Mucosa of descending colon (tissue), 3 donors: ENCODE data around the gene SETDB1. TPM values are rescaled to one million over a fixed set of nuclear protein-coding genes. Genes with fewer than 3 reads are reported as not detected.

Experiments
- ATAC-seq: fragments of 200-7000 bp; cut with Tn5 transposase; one replicate; pipeline ENCODE4 v1.9.1; 2020; ENCODE audit warnings: mild to moderate bottlenecking, moderate library complexity
- DNase-seq, 3 donors: peaks; one replicate each; pipeline ENCODE4 v3.0.0-alpha.2; 2020
- H3K36me3 ChIP-seq: fragments of 200-600 bp; one replicate; pipeline ENCODE4 v1.8.0; 2021; ENCODE audit warnings: low read depth, mild to moderate bottlenecking
- H3K4me1 ChIP-seq: fragments of 200-600 bp; one replicate; pipeline ENCODE4 v1.8.0; 2021; ENCODE audit warnings: low read depth, mild to moderate bottlenecking
- H3K4me3 ChIP-seq: fragments of 200-600 bp; one replicate; pipeline ENCODE4 v1.8.0; 2021; ENCODE audit warnings: mild to moderate bottlenecking
- H3K9me3 ChIP-seq: fragments of 200-600 bp; one replicate; pipeline ENCODE4 v1.8.0; 2021; ENCODE audit warnings: mild to moderate bottlenecking
- intact Hi-C, 2 donors: fragments of 100-400 bp; cut with DNase I in 1 of 2; cut with micrococcal nuclease in 1 of 2; formaldehyde crosslinking; loops; one replicate each; pipeline versions ENCODE4 v1.11.0 to v1.11.1; 2022; cut with DNase I, micrococcal nuclease
- total RNA-seq, 3 donors: library from RNA; stranded (reverse); fragmentation: NEBNext Ultra II Directional in 2 of 3; extraction: Animal tissue kit (Norgen Biotek cat#: 25700) in 2 of 3; gene quantifications; one replicate each; pipeline versions ENCODE4 v1.2.1 to v1.2.4, GENCODE V29; 2021 to 2023
- TF ChIP-seq, protein P1 (sequence below): fragments of 200-600 bp; IDR thresholded peaks from one replicate; pipeline ENCODE4 v1.8.0; 2022; ENCODE audit warnings: antibody characterized with exemption, mild to moderate bottlenecking
- donor health status: DM: no; HTN: no; CAD: no; lungs with moderate emphysema.
- donor health status: DM: no; HTN: no; CAD: no.
- donor health status: DM: no; HTN: yes; CAD: no.

The SETDB1 gene
- total RNA-seq, 3 donors from 2014 or later, result 35.4 to 49.4 (median 42.8) TPM

DNA sequence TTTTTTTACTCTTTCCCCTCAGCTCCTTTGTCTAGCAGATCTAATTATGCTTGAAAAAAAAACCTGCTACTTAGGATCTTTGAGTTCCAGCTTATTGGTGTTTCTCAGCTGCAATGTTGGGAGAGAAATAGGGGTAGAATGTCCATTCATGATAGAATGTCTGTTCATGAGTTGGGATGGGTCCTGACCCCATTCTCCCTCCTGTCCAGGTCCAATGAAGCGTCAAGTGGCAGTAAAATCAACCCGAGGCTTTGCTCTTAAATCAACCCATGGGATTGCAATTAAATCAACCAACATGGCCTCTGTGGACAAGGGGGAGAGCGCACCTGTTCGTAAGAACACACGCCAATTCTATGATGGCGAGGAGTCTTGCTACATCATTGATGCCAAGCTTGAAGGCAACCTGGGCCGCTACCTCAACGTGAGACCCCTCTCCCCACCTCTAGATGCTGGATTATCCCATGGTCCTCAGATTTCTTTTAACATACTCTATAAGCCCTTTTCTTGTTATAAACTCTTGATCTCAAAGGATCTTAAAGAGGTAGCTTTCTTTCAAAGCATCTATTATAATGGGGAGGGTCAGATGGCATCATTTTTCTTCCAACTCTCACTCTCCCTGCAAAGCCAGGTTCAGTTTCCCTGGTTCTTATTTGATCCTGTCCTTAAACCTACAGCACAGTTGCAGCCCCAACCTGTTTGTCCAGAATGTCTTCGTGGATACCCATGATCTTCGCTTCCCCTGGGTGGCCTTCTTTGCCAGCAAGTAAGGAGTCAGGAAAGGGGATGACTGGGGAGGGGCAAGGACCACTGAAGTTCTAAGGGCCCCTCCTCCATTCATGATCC, 37.4 kb downstream of the SETDB1 start:
- TF ChIP-seq, protein P1, sequence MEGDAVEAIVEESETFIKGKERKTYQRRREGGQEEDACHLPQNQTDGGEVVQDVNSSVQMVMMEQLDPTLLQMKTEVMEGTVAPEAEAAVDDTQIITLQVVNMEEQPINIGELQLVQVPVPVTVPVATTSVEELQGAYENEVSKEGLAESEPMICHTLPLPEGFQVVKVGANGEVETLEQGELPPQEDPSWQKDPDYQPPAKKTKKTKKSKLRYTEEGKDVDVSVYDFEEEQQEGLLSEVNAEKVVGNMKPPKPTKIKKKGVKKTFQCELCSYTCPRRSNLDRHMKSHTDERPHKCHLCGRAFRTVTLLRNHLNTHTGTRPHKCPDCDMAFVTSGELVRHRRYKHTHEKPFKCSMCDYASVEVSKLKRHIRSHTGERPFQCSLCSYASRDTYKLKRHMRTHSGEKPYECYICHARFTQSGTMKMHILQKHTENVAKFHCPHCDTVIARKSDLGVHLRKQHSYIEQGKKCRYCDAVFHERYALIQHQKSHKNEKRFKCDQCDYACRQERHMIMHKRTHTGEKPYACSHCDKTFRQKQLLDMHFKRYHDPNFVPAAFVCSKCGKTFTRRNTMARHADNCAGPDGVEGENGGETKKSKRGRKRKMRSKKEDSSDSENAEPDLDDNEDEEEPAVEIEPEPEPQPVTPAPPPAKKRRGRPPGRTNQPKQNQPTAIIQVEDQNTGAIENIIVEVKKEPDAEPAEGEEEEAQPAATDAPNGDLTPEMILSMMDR, result no peak
- ATAC-seq (no peak), DNase-seq (no peak)
- Histone ChIP-seq H3K4me3 (no peak overlapping the region), H3K4me1 (no peaks in the 10 kb centered on the region), H3K36me3 (peaks cover 21% of the 10 kb centered on the region), H3K9me3 (no peaks in the 10 kb centered on the region)
- intact Hi-C loops, result no loop called here

DNA sequence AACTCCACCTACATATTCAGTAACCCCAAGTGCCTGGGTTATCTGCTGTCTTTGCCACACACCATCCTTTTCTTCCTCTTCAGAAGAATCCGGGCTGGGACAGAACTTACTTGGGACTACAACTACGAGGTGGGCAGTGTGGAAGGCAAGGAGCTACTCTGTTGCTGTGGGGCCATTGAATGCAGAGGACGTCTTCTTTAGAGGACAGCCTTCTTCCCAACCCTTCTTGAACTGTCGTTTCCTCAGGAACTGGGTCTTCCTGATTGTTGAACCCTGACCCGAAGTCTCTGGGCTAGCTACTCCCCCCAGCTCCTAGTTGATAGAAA, 38.0 kb downstream of the SETDB1 start:
- DNase-seq, result no peak
- H3K4me3 ChIP-seq, result no peak overlapping the region
- H3K4me1 ChIP-seq, result no peaks in the 10 kb centered on the region
- intact Hi-C loops, result no loop called here
- peaks cover 21% of the 10 kb centered on the region for H3K36me3 ChIP-seq
- H3K9me3 ChIP-seq, result no peaks in the 10 kb centered on the region
- TF ChIP-seq, protein P1, result no peak
- ATAC-seq, result no peak

DNA sequence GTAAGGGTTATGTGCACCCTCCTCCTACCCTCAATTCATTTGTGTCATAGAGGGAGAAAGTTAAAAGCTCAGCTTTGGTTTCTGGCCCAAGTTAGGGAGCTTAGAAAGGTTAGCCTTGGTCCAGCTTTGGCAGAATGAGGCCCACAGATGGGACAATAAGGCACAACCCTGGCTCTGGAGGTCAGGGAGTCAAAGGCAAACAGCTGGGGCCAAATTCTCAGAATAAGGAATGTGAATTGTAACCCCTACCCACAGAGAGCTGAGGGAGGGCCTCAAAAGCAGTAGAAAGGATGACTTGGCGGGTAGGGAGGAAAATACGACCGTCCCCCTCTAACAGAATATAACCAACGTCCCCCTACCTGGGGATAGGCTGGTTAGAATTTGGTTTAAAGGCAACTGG, 39.4 kb downstream of the SETDB1 start:
- no peak for ATAC-seq
- Histone ChIP-seq H3K4me1 (peaks cover under 1% of the 10 kb centered on the region), H3K9me3 (no peaks in the 10 kb centered on the region), H3K4me3 (no peak overlapping the region), H3K36me3 (peaks cover 21% of the 10 kb centered on the region)
- intact Hi-C loops, result no loop called here
- TF ChIP-seq, protein P1, result no peak
- DNase-seq, result no peak

DNA sequence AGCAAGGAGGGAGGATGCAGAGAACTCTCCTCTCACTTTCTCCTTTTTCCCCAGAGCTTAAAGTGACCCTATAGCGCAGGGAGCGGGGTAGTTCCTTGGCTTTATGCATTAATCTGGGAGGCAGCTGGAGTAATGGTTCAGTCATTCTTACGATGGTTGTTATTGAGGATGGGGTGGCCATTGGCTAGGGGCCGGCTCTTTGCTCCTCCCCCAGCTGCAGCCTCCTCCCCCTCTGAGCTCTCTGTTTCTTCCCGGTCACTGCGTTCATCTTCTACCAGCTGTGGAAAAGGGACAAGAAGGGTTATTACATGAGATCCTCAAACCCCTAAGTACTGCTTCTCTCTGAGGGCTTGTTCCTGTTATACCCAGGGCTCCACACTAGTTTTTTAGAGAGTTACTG, 39.8 kb downstream of the SETDB1 start:
- H3K4me3 ChIP-seq, result no peak overlapping the region
- ATAC-seq (no peak), DNase-seq (no peak)
- TF ChIP-seq, protein P1, result no peak
- peaks cover 21% of the 10 kb centered on the region for H3K36me3 ChIP-seq
- intact Hi-C loops, result no loop called here
- H3K9me3 ChIP-seq, result no peaks in the 10 kb centered on the region
- peaks cover 5% of the 10 kb centered on the region for H3K4me1 ChIP-seq

DNA sequence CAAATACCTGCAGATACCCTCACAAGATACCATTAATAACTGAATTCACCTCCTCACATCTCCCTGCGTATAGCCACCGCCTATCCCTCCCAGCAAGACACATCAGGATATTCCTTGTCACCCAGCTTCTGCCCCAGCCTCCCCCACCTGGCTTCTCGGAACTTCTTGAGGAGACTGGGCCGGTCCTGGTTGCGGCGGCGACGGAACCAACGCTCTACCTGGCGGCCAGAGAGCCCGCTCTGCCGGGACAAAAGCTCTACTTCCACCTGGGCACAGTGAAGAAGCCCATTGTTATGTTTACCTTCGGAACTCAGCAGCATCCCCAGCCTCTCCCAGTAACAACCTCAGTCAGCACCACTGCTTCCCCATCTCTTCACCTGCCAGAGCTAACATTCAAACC, 41.8 kb downstream of the SETDB1 start:
- Histone ChIP-seq H3K9me3 (no peaks in the 10 kb centered on the region), H3K36me3 (peaks cover 17% of the 10 kb centered on the region), H3K4me1 (peaks cover 22% of the 10 kb centered on the region), H3K4me3 (no peak overlapping the region)
- ATAC-seq, result no peak
- TF ChIP-seq, protein P1, result no peak
- no peak for DNase-seq
- intact Hi-C loops, result no loop called here
